Stimulated activated CD4-positive, alpha-beta T cell treated with anti-CD3 and anti-CD28 coated beads, Interleukin-4, amount 100 ng/mL, for 48 hours (primary cell): ENCODE measurements around the gene CDCA3.

Experiments used
- DNase-seq, 2 donors: peaks; one replicate each; pipeline ENCODE4 v3.0.0-alpha.2; 2020; ENCODE audit warnings: low read depth in 2 of 2

Gene CDCA3

DNA sequence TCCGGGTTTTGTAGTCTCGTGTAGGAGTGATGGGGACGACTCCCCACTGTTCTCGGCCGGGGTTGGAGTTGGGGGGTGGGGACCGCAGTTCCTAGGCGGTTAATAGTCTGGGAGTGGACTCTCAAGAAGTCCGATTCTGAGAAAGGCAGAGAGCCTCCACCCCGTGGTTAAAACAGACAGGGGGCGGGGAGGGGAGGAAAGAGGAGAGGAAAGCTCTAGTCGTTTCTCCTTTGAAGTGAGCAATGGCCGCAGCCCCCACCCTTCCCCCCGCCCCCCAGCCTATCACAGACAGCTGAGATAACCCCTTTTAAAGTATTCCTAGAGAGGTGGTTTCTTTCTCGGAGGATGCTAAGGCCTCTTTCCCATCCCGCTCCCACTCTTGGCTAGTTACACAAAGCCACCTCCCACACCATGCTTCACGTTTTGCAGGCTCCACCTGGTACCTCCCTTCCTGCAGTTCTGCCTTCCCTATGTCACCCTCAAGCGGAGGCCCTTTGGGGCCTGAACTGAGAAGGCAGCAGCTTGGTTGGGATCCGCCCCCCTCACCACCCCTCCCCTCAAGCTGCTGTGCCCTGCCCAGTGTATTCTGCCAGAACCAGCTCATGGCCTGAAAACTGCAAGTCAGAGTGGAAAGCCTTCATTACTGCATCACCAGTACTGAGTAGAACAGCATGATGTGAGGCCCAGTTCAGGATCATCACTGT lies 1.7 kb upstream of the CDCA3 start:
- DNase-seq, result peak; percentile 64 to 72

DNA sequence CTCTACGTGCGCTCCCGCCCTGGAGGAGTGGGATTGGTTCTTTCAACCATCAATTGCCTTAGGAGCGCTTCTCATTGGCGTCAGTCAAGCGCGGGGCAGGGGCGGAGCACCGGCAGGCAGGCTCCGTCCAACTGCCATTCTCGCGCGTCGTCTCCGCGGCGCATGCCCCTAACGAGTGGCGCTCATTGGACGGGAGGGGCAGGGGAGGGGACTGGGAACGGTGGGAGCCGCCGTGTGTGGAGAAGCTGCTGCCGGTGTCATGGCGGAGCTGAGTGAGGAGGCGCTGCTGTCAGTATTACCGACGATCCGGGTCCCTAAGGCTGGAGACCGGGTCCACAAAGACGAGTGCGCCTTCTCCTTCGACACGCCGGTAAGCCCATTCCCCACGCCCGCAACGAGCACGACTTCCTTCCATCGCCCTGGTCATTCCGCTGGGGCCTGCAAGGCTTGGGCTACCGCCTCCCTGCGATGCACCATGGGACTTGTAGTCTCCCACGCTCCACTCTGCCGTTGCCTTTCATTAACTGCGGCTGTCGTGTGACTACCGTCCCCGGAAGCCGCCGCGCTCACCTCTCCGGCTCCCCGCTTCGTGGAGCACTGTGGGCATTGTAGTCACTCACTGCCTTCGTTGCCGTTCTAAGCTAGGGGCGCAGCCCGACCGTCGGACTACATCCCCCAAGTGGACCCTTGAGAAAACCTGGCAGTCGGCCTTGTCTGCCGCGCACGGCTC lies 1.0 kb upstream of the CDCA3 start, which contains the start of gene USP5:
USP5 (plus strand) TSS at position 230 of the 730 bp plus-strand sequence; CDS start at position 260, 30 bp downstream.
- DNase-seq, result peak; percentile 93 to 98

DNA sequence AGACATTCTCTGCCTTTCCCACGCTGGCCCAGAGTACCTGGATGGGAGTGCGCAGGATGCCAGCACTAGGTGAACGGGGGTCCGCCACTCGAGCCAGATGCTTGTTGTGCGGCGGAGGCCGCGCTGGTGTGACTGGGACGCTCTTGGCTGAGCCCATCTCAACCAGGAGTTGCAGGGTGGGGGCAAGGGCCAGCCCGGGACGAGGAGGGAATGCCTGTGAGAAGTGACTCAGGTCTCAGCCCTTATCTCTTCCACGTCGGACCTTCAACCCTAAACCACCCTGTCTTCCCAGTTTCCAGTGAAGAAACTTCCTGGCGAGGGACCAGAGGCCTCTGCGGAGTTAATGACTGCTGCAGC lies 312 bp downstream of the CDCA3 start:
- no peak for DNase-seq

DNA sequence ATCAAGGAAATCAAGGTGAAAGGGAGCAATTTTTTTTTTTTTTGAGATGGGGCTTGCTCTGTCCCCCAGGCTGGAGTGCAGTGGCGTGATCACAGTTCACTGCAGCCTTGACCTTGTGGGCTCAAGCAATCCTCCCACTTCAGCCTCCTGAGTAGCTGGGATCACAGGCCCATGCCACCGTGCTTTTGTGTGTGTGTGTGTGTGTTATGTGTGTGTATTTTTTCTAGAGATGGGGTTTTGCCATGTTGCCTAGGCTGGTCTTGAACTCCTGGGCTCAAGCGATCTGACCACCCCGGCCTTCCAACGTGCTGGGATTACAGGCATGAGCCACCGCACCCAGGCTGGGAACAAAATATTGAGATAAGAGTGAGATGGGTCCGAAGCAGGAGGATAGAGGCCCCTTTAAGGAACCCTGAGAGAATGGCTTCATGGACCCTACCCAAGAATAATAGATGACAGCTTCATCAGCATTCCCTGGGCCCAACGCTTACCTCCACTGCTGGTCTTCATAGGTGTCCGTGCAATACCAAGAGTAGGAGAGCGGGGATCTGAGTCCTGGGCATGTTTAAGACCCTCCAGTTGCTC lies 1.0 kb downstream of the CDCA3 start:
- DNase-seq, result no peak

DNA sequence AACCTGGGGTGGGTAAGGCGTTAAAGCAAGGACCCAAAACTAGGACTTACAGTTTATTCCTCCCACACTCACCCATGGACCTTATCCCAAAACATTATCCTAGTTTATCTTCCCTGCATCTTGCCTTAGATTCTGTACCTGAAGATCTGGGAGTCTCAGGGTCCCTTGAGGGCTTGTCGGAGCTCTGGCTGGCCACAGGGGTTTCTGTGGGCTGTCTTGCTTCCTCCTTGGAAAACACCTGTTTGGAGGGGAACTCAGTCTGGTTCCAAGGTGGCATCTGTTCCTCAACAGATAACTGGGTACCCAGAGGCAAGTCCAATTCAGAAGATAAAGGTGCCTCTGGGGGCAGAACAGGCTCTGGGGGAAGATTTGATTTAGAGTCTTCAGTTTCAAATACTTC lies 1.7 kb downstream of the CDCA3 start:
- DNase-seq, result no peak

DNA sequence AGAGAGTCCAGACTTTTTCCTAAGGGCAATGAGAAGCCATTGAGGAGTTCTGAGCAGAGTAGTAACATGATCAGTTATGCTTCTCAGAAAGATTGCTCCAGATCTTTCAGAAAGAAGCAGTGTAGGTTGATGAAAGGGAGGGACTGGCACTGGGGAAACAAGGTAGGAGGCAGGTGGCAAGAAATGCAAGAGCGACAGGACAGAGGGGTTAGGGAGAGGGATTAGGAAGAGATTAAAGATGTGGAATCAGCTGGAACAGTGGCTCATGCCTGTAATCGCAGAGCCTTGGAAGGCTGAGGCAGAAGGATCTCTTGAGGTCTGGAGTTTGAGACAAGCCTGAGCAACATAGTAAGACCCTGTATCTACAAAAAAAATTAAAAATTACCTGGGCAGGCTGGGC lies 3.4 kb downstream of the CDCA3 start:
- no peak for DNase-seq

DNA sequence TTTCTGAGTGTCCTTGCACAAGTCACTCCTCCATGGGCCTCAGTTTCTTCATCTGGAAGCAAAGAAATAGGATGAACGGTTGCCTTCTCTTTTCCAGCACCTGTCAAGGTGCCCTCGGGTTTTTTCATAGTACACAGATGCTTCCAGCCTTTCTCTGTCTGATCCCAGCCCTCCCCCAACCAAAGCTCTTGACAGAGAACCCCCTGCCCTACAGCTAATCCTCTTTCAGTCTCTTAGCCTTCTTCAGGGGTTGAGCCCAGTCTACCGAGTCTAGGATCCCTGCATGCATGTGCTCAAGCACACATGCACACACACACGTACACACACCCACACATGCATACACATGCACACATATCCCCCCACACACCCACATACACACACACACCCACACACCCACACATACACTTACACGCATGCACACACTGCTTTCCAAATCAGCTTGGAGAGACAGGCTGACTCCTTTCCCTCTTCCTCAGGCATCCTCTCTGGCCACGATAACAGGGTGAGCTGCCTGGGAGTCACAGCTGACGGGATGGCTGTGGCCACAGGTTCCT lies 4.7 kb downstream of the CDCA3 start:
- DNase-seq, result no peak

DNA sequence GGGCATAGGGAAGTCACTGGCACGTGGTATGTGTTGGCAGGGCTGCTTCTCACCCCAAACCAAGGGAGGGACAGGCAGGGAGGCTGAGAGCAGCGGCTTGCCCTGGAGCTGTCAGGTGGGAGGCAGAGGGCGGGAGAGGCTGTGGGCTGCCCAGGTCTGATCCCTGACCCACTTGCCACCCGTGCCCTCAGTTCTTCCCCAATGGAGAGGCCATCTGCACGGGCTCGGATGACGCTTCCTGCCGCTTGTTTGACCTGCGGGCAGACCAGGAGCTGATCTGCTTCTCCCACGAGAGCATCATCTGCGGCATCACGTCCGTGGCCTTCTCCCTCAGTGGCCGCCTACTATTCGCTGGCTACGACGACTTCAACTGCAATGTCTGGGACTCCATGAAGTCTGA lies 5.7 kb downstream of the CDCA3 start:
- no peak for DNase-seq

DNA sequence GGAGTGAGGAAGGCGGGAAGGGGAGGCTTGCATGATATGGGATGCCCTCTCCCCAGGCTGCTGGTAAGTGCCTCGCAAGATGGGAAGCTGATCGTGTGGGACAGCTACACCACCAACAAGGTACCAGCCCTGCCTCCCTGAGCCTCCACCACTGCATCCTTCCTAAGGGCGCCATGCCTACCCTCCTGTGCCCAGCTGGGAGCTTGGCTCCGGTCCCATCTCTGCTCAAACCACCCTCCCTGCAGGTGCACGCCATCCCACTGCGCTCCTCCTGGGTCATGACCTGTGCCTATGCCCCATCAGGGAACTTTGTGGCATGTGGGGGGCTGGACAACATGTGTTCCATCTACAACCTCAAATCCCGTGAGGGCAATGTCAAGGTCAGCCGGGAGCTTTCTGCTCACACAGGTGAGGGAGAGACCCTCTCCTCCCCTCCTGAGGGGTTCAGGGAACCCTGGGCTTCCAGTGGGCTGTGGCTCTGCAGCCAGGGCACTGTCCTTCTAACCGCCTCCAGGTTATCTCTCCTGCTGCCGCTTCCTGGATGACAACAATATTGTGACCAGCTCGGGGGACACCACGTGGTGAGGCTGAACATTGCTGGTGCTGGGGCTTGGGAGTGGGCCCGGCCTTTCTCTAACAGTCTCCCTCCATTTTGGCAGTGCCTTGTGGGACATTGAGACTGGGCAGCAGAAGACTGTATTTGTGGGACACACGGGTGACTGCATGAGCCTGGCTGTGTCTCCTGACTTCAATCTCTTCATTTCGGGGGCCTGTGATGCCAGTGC lies 7.8 kb downstream of the CDCA3 start:
- no peak for DNase-seq

DNA sequence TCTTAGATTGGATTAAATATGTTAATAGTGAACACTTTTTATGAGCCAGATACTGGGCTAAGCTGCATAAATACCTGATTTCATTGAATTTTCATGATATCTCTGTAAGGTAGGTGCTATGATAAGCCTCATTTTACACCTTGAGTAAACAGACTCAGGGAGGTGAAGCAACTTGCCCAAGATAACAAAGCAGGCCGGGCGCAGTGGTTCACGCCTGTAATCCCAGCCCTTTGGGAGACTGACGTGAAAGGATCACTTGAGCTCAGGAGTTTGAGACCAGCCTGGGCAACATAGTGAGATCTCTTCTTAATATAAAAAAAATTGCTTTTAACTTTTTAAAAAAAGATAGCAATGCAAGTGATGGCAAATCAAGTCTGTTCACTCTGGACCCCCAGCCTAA lies 9.0 kb downstream of the CDCA3 start:
- no peak for DNase-seq

DNA sequence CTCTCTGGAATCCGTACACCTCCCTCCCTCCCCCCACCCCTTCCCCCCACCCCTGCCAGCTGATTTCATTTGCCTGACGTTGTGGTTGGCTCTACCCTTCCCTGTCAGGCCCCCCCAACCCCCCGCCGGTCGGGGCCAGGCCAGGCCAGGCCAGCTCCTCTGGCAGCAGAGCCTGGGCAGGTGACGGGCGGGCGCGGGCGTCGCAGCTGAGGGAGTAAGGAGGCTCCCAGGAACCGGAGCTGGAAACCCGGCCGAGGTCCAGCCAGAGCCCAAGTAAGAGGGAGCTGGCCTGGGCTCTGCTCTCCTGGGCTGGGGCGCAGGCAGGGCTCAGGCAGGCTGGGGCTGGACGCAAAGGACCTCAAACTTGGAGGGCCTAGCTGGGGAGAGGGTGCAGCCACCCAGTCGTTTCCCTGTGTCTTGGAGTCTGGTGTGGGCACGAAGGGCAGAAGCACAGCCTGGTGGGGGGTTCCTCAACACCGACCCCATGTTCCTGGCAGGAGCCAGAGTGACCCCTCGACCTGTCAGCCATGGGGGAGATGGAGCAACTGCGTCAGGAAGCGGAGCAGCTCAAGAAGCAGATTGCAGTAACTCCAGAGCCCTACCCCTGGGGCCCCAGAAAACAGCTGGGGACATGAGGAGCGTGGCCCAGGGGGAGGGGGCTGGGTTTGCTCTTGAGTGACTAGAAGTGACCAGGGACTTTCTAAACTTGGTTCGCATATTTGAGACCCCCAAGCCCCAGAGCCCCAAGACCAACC lies 10.1 kb downstream of the CDCA3 start, which contains the start of gene GNB3:
GNB3 (plus strand) TSS at position 165 of the 755 bp plus-strand sequence; CDS start at position 528, 363 bp downstream.
- DNase-seq, result no peak

DNA sequence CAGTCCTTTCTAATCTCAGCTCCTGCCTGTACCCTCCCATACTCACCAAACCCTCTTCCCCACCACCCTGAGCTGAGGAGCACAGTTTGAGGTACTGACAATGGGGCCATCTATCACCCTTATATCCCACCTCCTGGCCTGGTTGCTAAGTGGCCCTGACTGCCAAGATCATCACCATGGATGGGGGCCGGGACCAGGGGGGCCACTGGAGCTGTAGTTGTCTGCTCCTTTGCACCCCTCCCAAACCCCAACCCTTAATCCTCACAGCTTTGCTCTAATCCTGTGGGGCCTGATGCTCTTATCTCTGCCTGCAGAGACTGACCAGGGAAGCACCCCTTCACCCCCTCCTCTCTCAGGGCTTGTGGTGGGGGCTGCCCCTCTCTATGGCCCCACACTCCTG lies 10.8 kb downstream of the CDCA3 start:
- no peak for DNase-seq

DNA sequence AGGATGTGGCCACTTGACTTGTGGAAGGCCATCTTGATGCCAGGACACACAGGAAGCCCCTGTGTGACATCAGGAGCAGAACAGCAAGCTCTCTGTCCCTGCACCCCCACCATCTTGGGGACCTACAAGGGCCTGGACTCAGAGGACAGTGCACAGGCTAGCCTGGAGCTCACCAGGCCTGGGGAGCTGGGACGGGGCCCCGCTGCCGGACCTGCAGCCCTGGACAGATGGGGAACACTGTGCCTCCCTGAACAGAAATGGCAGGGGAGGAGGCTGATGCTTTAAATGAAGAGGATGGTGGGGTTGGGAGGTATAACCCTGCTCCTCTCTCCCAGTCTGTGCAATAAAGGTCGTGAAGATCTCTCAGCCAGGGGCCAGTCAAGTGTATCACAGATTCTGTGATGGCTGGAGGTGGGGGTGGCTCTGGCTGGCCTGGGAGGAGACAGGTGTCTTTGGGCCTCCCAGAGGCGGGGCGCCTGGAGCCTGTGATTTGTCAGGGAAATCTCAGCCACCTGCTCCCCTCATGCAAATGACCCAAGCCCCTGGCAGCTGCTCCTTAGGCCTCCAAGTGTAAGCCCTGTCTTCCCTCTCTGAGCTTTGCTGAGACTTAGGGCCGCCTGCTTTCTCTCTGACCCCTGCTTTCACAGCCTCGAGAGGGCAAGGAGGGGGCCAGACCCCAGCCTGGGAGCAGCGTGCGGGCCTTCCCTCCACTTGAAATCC lies 11.4 kb downstream of the CDCA3 start:
- DNase-seq, result no peak

DNA sequence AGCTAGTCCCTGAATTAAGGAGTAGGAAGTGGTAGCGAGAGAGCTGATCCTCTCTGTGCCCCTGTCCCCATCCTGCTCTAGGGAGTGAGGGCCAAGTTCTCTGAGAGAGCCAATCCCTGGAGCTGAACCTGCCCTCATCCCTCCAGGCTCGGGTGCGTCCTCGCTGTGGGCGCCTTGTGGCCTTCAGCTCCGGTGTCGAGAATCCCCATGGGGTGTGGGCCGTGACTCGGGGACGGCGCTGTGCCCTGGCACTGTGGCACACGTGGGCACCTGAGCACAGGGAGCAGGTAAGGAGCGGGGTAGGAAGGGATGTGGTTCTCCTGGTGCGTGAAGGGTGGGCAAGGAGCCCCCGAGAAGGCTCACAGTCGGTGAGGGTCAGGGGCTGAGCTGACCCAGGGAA lies 12.2 kb downstream of the CDCA3 start:
- no peak for DNase-seq

DNA sequence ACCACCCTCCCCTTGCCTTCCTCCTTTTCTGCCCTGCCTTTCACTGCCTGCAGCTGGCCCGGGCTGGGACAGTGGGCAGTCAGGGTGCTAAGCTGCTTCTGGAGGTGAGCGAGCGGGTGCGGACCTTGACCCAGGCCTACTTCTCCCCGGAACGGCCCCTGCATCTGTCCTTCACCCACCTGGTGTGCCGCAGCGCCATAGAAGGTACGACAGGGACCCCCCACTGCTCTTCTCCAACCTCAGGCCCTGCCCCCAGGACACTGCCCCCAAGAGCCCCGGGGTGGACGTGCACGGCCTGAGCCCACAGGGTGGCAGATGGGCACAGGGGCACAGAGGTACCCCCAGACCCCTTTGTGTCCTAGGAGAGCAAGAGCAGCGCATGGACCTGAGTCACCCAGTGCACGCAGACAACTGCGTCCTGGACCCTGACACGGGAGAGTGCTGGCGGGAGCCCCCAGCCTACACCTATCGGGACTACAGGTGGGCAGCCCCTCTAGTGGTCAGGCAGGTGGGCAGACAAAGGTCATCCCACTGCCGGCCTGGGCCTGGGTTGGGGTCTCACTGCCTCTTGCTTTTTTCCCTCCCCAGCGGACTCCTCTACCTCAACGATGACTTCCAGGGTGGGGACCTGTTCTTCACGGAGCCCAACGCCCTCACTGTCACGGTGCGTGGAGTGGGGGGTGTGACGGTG lies 13.6 kb downstream of the CDCA3 start:
- DNase-seq, result no peak

DNA sequence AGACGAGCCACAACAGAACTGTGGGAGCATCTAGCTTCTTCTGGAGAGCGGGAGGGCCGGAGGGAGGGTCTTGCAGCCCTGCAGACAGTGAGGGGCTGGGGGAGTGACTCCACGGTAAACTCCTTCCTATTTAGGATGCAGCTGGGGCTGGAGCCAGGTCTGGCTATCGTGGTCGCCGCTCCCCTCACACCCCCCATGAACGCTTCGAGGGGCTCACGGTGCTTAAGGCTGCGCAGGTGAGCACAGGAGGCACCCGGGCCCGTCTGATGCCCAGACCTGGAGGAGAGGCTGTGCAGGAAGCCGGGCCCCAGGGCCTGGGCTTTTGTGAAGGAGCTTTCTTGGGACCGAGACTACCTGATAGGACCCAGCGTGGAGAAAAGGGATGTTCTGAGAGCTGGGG lies 14.2 kb downstream of the CDCA3 start:
- no peak for DNase-seq

DNA sequence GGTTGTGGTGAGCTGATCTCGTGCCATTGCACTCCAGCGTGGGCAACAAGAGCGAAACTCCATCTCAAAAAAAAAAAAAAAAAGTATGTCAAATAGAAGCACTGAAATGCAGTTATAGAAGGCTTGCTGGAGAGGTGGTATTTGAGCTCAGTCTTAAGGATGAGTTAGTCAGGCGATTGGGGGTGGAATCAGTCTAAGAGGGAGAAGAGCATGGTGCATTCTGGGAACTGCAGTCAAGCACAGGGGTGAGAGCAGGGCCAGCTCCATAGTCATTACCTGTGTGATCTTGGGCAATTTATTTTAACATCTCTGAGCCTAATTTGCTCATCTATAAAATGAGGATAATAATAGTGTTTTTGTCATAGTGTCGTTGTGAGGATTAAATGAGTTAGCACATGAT lies 16.2 kb downstream of the CDCA3 start:
- no peak for DNase-seq

DNA sequence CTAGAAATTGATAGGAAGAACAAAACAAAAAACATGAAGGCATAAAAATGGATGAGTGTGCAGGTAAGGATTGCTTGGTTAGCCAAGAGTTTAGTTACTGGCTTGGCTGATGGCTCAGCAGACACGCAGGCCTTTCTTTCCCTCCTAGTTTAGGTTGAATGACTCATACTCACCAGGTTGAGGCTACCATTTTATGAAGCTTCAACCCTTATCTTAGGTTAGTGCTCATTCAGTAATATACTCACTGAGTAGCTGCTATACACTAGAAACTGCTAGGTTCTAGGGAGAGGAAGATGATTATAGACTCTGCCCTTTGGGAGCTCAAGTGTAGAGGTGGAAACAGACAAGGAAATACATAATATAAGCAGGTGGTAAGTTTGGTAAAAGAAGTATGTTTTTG lies 16.8 kb downstream of the CDCA3 start:
- DNase-seq, result no peak

DNA sequence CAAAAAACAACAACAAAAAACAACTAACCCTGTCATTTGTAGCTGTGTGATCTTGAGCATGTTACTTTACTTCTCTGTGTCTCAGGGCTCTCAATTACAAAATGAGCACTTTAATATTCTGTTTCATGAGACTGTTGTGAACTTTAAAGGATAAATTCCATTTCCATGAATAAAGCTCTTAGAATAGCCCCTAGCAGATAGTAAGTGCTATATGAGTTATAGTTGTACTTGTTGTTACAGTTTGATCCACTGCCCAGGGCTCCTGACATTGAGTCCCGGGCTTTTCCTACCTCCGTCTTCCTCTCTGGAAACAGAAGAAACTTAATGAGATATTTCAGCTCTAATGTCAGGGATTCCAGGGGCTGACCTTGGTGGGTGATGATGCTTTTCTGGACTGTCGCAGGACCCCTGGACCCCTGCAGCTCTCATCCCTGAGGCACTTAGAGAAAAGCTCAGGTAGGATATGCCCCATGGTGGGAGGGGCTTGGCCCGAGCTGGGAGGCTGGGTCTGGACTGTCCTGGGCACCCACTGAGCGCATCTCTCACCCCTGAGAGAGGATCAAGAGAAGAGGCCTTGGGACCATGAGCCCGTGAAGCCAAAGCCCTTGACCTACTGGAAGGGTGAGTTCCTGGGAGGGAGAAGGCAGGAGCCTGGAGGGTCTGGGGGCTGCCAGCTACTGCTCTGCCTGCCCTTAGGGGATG lies 17.7 kb downstream of the CDCA3 start:
- no peak for DNase-seq
